Body of pancreas (tissue), 4 donors: ENCODE measurements around the gene SLC16A12. TPM values are rescaled to one million over a fixed set of nuclear protein-coding genes. Genes with fewer than 3 reads are reported as not detected.
"Not testable (repeated sequence)": the region's sequence is repeated elsewhere in the genome, so short reads cannot be mapped to it uniquely, and the experiment has no call there.

Source experiments
- ATAC-seq: fragments of 150-250 bp; one replicate; pipeline ENCODE4 v1.9.1; 2016
- DNase-seq, 4 donors: peaks; one replicate each; pipeline ENCODE4 v3.0.0-alpha.2; 2019
- H3K27ac ChIP-seq, 4 donors: fragments of 200-600 bp; sonication (generic); 1 replicate in 3 of 4; 2 replicates in 1 of 4; pipeline versions ENCODE4 v1.5.1 to v1.6.1; 2016 to 2019; ENCODE audit warnings: mild to moderate bottlenecking in 1 of 4, mixed read lengths in 1 of 4, moderate library complexity in 1 of 4
- H3K27me3 ChIP-seq, 2 donors: fragments of 200-600 bp; sonication (generic); one replicate each; pipeline ENCODE4 v1.6.0; 2016; ENCODE audit warnings: mild to moderate bottlenecking in 1 of 2
- H3K36me3 ChIP-seq, 2 donors: fragments of 200-600 bp; sonication (generic); replicated peaks in 1 of 2; 2 replicates each; pipeline ENCODE4 v1.5.1; 2016; ENCODE audit warnings: low read depth in 2 of 2; ENCODE audit not compliant: insufficient read depth in 1 of 2
- H3K4me1 ChIP-seq: fragments of 200-600 bp; sonication (generic); one replicate; pipeline ENCODE4 v1.6.0; 2016
- H3K4me3 ChIP-seq, 2 donors: fragments of 200-600 bp; sonication (generic); 1 replicate in 1 of 2; 2 replicates in 1 of 2; pipeline ENCODE4 v1.5.1; 2016 to 2019
- H3K9me3 ChIP-seq, 3 donors: fragments of 200-600 bp; sonication (generic); 1 replicate in 2 of 3; 2 replicates in 1 of 3; pipeline ENCODE4 v1.5.1; 2016
- CTCF ChIP-seq, 7 experiments: fragments of 450-650 bp in 4 of 7; fragments of 200-600 bp in 3 of 7; sonication (generic) in 3 of 7; IDR thresholded peaks; one replicate each; pipeline ENCODE4 v1.5.1; 2016 to 2019; ENCODE audit warnings: antibody characterized with exemption in 7 of 7
- POLR2A ChIP-seq, 3 donors: fragments of 450-650 bp; IDR thresholded peaks; one replicate each; pipeline ENCODE4 v1.6.1; 2016; ENCODE audit warnings: antibody characterized with exemption in 3 of 3, mild to moderate bottlenecking in 2 of 3
- WGBS, 2 donors: methylation state at CpG; one replicate each; pipeline ENCODE4 v1.1.5; 2017; 5-methylcytosine and 5-hydroxymethylcytosine counted together
- intact Hi-C: fragments of 100-400 bp; cut with DNase I; formaldehyde crosslinking; loops from one replicate; pipeline ENCODE4 v1.15.1; 2023
- total RNA-seq, 2 donors: library from RNA; depleted of rRNA; stranded (reverse); fragments of >200 nt; gene quantifications; one replicate each; pipeline ENCODE4 v1.1.0, GENCODE V29; 2016

Gene SLC16A12
- total RNA-seq, 2 donors from 2014 or later, result 19.5 to 26.7 TPM

DNA sequence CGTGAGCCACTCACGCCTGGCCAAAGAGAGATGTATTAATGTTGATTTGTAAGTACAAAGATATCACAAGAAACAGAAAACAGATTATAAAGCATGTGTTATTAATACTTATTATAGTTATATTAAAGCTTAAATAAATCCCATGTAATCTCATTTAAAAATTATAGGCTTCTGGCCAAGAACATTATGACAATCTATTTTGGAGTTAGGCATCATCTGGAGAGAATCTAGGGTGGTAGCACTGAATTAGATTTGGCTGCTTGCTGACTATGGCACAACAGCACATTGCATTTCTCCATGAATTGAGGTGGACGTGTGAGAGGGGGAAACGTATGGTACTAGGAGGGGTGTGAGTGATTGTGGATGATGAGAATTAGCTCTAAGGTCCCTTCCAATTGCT lies 16.8 kb upstream of the SLC16A12 start:
- Histone ChIP-seq H3K36me3 (no peaks in the 10 kb centered on the region), H3K27me3 (no peaks in the 10 kb centered on the region), H3K4me3 (no peak overlapping the region), H3K27ac (no peak overlapping the region), H3K9me3 (no peaks in the 10 kb centered on the region), H3K4me1 (peaks cover 55% of the 10 kb centered on the region)
- DNase-seq (no peak), ATAC-seq (no peak)
- intact Hi-C loops, result no loop called here
- 93 to 95% methylated on average over 4 of the region's 4 CpGs for WGBS, 2 donors
- TF ChIP-seq CTCF (IDR thresholded peaks at IDR 0.05), result no peak
- TF ChIP-seq POLR2A (IDR thresholded peaks at IDR 0.05), result no peak

DNA sequence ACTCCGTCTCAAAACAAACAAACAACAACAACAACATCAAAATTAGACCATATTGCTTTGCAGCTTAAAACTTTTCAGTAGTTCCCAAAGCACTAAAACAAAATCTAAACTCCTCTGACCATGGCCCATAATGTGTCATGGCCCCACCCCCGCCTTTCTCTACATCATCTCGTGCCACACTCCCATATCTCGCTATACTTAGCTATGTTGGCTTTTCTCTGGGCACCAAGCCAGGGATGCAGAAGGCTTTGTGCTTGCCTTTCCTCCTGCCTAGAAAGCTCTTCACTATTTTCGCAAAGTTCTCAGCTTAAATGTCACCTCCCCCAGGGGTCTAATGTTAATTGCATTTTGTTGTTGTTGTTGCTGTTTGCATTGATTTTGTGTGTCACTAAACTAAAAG lies 15.1 kb upstream of the SLC16A12 start:
- Histone ChIP-seq H3K4me1 (peaks cover 56% of the 10 kb centered on the region), H3K4me3 (no peak overlapping the region), H3K36me3 (no peaks in the 10 kb centered on the region), H3K27me3 (no peaks in the 10 kb centered on the region), H3K27ac (no peak overlapping the region), H3K9me3 (no peaks in the 10 kb centered on the region)
- WGBS, 2 donors, result 37 to 45% methylated on average over 5 of the region's 5 CpGs
- TF ChIP-seq POLR2A (IDR thresholded peaks at IDR 0.05) (no peak), CTCF (IDR thresholded peaks at IDR 0.05) (no peak)
- ATAC-seq, result no peak
- peak; percentile 59 to 78 (median 66) for DNase-seq
- intact Hi-C loops, result no loop called here

DNA sequence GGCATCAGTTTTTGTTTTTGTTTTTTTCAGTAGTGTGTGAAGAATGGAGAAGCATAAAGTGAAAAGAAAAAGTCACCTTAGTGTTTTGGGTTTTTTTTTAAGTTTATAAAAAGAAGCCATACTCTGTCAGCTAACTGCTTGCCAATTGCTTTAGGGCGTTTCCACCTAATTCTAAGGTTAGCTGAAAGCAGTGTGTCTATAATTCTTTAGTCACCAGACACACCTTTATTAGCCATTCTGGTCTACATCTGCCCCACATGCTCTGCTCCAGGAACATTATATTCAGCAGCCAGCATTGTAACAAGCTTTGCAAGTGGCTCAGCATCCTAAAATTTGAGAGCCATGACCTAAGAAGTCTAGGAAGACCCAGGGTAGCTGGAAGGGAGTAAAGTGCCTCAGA lies 14.1 kb upstream of the SLC16A12 start:
- no peaks in the 10 kb centered on the region for H3K27me3 ChIP-seq
- ATAC-seq, result no peak
- H3K27ac ChIP-seq, result peak overlapping the region in 1 of 4 donors; percentile 12
- peaks cover 49% of the 10 kb centered on the region for H3K4me1 ChIP-seq
- no peaks in the 10 kb centered on the region for H3K36me3 ChIP-seq
- TF ChIP-seq CTCF (IDR thresholded peaks at IDR 0.05) (no peak), POLR2A (IDR thresholded peaks at IDR 0.05) (no peak)
- H3K9me3 ChIP-seq, result no peaks in the 10 kb centered on the region
- WGBS, 2 donors, result 93 to 100% methylated on average over 1 of the region's 1 CpG
- intact Hi-C loops, result no loop called here
- H3K4me3 ChIP-seq, result no peak overlapping the region
- no peak for DNase-seq

GRCh38 chr10:89548673-89549072 lies 13.3 kb upstream of the SLC16A12 start:
- peak overlapping the region in 3 of 4 donors; percentile 36 to 58 (median 43) for H3K27ac ChIP-seq
- peaks cover 42% of the 10 kb centered on the region for H3K4me1 ChIP-seq
- ATAC-seq (no peak), DNase-seq (no peak)
- no peak for TF ChIP-seq CTCF (IDR thresholded peaks at IDR 0.05)
- TF ChIP-seq POLR2A (IDR thresholded peaks at IDR 0.05), result no peak
- intact Hi-C loops, result no loop called here
- no peaks in the 10 kb centered on the region for H3K36me3 ChIP-seq
- H3K9me3 ChIP-seq, result no peaks in the 10 kb centered on the region
- 48 to 72% methylated on average over 5 to 6 of the region's 6 CpGs for WGBS, 2 donors
- H3K27me3 ChIP-seq, result no peaks in the 10 kb centered on the region
- H3K4me3 ChIP-seq, result no peak overlapping the region

GRCh38 chr10:89547853-89548513 lies 12.6 kb upstream of the SLC16A12 start:
- intact Hi-C loops, result no loop called here
- Histone ChIP-seq H3K4me3 (no peak overlapping the region), H3K4me1 (peaks cover 35% of the 10 kb centered on the region), H3K27ac (peak overlapping the region in 3 of 4 donors; percentile 36 to 58 (median 43)), H3K36me3 (no peaks in the 10 kb centered on the region), H3K9me3 (no peaks in the 10 kb centered on the region), H3K27me3 (no peaks in the 10 kb centered on the region)
- DNase-seq (peak; percentile 42 to 60 (median 48)), ATAC-seq (peak; percentile 91)
- no peak for TF ChIP-seq CTCF (IDR thresholded peaks at IDR 0.05)
- no peak for TF ChIP-seq POLR2A (IDR thresholded peaks at IDR 0.05)
- WGBS, 2 donors, result 27 to 39% methylated on average over 2 of the region's 2 CpGs

DNA sequence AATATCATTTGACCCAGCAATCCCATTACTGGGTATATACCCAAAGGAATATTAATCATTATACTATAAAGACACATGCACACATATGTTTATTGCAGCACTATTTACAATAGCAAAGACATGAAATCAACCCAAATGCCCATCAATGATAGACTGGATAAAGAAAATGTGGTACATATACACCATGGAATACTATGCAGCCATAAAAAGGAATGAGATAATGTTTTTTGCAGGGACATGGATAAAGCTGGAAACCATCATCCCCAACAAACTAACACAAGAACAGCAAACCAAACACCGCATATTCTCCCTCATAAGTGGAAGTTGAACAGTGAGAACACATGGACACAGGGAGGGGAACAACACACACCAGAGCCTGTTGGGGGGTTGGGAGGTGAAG lies 11.3 kb upstream of the SLC16A12 start:
- H3K27me3 ChIP-seq, intact Hi-C loops, DNase-seq, ATAC-seq, H3K36me3 ChIP-seq, H3K27ac ChIP-seq, H3K4me3 ChIP-seq, H3K9me3 ChIP-seq: not testable (repeated sequence)
- peaks cover 30% of the 10 kb centered on the region for H3K4me1 ChIP-seq
- WGBS, 2 donors, result 95 to 100% methylated on average over 1 of the region's 1 CpG
